ENCODE measurements around the gene ARHGAP15.

The ARHGAP15 gene

GRCh38 chr2:143473820-143474219 is 344.6 kb downstream of the ARHGAP15 start:
- Histone ChIP-seq H3K4me3 (ENCODE audit: insufficient read depth, low read length, poor library complexity, severe bottlenecking) (no peak overlapping the region), H3K9me3 (ENCODE audit: insufficient read depth, low read length) (no peaks in the 10 kb centered on the region), H3F3A (ENCODE audit: insufficient read depth) (no peaks in the 10 kb centered on the region), H4K20me1 (ENCODE audit: low read depth, low read length) (no peaks in the 10 kb centered on the region), H3K27me3 (ENCODE audit: low read length) (no peaks in the 10 kb centered on the region), H3K36me3 (ENCODE audit: low read length) (no peaks in the 10 kb centered on the region), H2AFZ (ENCODE audit: low read depth, low read length, severe bottlenecking) (no peak overlapping the region), H3K4me2 (ENCODE audit: low read depth, low read length, poor library complexity, severe bottlenecking) (no peak overlapping the region), H3K79me2 (ENCODE audit: insufficient read depth, low read length) (no peaks in the 10 kb centered on the region), H3K9ac (ENCODE audit: low read length) (no peak overlapping the region), H3K27ac (ENCODE audit: low read depth, low read length) (no peak overlapping the region), H3K9me2 (replicated peaks; ENCODE audit: insufficient read depth, low read length) (no peaks in the 10 kb centered on the region)
- TF ChIP-seq EZH2phosphoT487 (conservative IDR thresholded peaks at IDR 0.05; ENCODE audit: low read length) (no peak), CTCF (IDR thresholded peaks at IDR 0.05; ENCODE audit: insufficient read depth, low read length, poor library complexity, severe bottlenecking) (no peak)

- Histone ChIP-seq H2AFZ (ENCODE audit: low read depth, low read length, severe bottlenecking) (no peak overlapping the region), H3K4me2 (ENCODE audit: low read depth, low read length, poor library complexity, severe bottlenecking) (no peak overlapping the region), H3K27ac (ENCODE audit: low read depth, low read length) (no peak overlapping the region)
These were observed 345.4 kb downstream of the ARHGAP15 start for GRCh38 chr2:143474586-143474985.

GRCh38 chr2:143475041-143475776 is 346.0 kb downstream of the ARHGAP15 start:
- no peaks in the 10 kb centered on the region for H3F3A ChIP-seq (ENCODE audit: insufficient read depth)
- no peak overlapping the region for H3K4me2 ChIP-seq (ENCODE audit: low read depth, low read length, poor library complexity, severe bottlenecking)
- H3K27me3 ChIP-seq (ENCODE audit: low read length) = no peaks in the 10 kb centered on the region
- no peak overlapping the region for H3K9ac ChIP-seq (ENCODE audit: low read length)
- H3K9me2 ChIP-seq (replicated peaks; ENCODE audit: insufficient read depth, low read length) = no peaks in the 10 kb centered on the region
- no peak overlapping the region for H2AFZ ChIP-seq (ENCODE audit: low read depth, low read length, severe bottlenecking)
- TF ChIP-seq CTCF (IDR thresholded peaks at IDR 0.05; ENCODE audit: insufficient read depth, low read length, poor library complexity, severe bottlenecking) = no peak
- no peak for TF ChIP-seq EZH2phosphoT487 (conservative IDR thresholded peaks at IDR 0.05; ENCODE audit: low read length)
- H3K4me3 ChIP-seq (ENCODE audit: insufficient read depth, low read length, poor library complexity, severe bottlenecking) = no peak overlapping the region
- H3K79me2 ChIP-seq (ENCODE audit: insufficient read depth, low read length) = no peaks in the 10 kb centered on the region
- no peak overlapping the region for H3K27ac ChIP-seq (ENCODE audit: low read depth, low read length)
- H3K36me3 ChIP-seq (ENCODE audit: low read length) = no peaks in the 10 kb centered on the region
- H3K9me3 ChIP-seq (ENCODE audit: insufficient read depth, low read length) = no peaks in the 10 kb centered on the region
- H4K20me1 ChIP-seq (ENCODE audit: low read depth, low read length) = no peaks in the 10 kb centered on the region

More at GRCh38 chr2:143474586-143474985, 345.4 kb downstream of the ARHGAP15 start:
- no peaks in the 10 kb centered on the region for H4K20me1 ChIP-seq (ENCODE audit: low read depth, low read length)
- no peaks in the 10 kb centered on the region for H3F3A ChIP-seq (ENCODE audit: insufficient read depth)
- TF ChIP-seq EZH2phosphoT487 (conservative IDR thresholded peaks at IDR 0.05; ENCODE audit: low read length) (no peak), CTCF (IDR thresholded peaks at IDR 0.05; ENCODE audit: insufficient read depth, low read length, poor library complexity, severe bottlenecking) (no peak)
- H3K9me3 ChIP-seq (ENCODE audit: insufficient read depth, low read length) = no peaks in the 10 kb centered on the region
- H3K36me3 ChIP-seq (ENCODE audit: low read length) = no peaks in the 10 kb centered on the region
- H3K9ac ChIP-seq (ENCODE audit: low read length) = no peak overlapping the region
- no peaks in the 10 kb centered on the region for H3K79me2 ChIP-seq (ENCODE audit: insufficient read depth, low read length)
- no peaks in the 10 kb centered on the region for H3K9me2 ChIP-seq (replicated peaks; ENCODE audit: insufficient read depth, low read length)
- H3K4me3 ChIP-seq (ENCODE audit: insufficient read depth, low read length, poor library complexity, severe bottlenecking) = no peak overlapping the region
- H3K27me3 ChIP-seq (ENCODE audit: low read length) = no peaks in the 10 kb centered on the region

Measured in SU-DHL-6 (cell line).